Esophagus squamous epithelium (tissue), 4 donors: Measurements from ENCODE around the gene ALDH9A1.

Source experiments
- POLR2A ChIP-seq, 4 donors: fragments of 450-650 bp; IDR thresholded peaks; one replicate each; pipeline ENCODE4 v1.6.1; 2017; ENCODE audit warnings: antibody characterized with exemption in 4 of 4, mild to moderate bottlenecking in 4 of 4, moderate library complexity in 3 of 4
- TF ChIP-seq, protein P1 (sequence below), 6 experiments: fragments of 450-650 bp in 4 of 6; fragments of 200-600 bp in 2 of 6; sonication (generic) in 2 of 6; IDR thresholded peaks; one replicate each; pipeline ENCODE4 v1.5.1; 2016 to 2019; ENCODE audit warnings: antibody characterized with exemption in 6 of 6, mild to moderate bottlenecking in 4 of 6, moderate library complexity in 4 of 6

DNA sequence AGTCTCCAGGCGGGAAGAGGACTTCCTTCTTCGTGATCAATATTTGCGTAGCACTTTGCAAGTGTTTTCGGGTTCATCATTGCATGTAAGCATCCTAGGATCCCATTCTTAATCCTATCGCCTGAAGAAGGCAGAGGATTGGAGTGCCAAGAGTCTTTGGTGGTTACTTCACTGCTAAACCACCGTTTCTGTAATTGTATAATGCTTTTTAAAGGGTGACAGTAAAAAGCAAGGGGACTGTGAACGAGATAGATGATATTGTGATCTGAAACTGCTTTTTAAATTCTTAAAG is 345 bp upstream of the ALDH9A1 start:
- TF ChIP-seq, protein P1, sequence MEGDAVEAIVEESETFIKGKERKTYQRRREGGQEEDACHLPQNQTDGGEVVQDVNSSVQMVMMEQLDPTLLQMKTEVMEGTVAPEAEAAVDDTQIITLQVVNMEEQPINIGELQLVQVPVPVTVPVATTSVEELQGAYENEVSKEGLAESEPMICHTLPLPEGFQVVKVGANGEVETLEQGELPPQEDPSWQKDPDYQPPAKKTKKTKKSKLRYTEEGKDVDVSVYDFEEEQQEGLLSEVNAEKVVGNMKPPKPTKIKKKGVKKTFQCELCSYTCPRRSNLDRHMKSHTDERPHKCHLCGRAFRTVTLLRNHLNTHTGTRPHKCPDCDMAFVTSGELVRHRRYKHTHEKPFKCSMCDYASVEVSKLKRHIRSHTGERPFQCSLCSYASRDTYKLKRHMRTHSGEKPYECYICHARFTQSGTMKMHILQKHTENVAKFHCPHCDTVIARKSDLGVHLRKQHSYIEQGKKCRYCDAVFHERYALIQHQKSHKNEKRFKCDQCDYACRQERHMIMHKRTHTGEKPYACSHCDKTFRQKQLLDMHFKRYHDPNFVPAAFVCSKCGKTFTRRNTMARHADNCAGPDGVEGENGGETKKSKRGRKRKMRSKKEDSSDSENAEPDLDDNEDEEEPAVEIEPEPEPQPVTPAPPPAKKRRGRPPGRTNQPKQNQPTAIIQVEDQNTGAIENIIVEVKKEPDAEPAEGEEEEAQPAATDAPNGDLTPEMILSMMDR (IDR thresholded peaks at IDR 0.05), result no peak
- no peak for TF ChIP-seq POLR2A (IDR thresholded peaks at IDR 0.05)
